Measurements from ENCODE around the gene CEP44.
A peak's percentile ranks its signal among the peaks of the same experiment; 100 is the strongest.

The CEP44 gene

DNA sequence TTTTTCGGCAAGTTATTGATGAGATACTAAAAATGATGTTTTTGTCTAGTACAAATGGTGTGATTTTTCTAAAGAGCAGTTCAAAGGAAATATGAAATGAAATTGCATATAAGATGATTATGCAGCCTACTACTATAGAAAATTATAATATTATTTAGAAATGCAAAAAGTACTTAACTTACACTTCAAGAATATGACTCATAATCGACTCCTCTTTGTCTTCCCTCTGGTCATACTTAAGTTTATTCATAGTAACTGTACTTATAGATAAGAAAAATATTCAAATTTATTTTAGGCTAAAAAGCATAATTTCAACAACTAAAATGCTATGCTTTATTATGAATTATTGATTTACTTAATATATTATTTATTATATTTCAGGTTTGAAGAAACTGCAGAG is 33.2 kb downstream of the CEP44 start:
- TF ChIP-seq, protein P1, sequence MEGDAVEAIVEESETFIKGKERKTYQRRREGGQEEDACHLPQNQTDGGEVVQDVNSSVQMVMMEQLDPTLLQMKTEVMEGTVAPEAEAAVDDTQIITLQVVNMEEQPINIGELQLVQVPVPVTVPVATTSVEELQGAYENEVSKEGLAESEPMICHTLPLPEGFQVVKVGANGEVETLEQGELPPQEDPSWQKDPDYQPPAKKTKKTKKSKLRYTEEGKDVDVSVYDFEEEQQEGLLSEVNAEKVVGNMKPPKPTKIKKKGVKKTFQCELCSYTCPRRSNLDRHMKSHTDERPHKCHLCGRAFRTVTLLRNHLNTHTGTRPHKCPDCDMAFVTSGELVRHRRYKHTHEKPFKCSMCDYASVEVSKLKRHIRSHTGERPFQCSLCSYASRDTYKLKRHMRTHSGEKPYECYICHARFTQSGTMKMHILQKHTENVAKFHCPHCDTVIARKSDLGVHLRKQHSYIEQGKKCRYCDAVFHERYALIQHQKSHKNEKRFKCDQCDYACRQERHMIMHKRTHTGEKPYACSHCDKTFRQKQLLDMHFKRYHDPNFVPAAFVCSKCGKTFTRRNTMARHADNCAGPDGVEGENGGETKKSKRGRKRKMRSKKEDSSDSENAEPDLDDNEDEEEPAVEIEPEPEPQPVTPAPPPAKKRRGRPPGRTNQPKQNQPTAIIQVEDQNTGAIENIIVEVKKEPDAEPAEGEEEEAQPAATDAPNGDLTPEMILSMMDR (IDR thresholded peaks at IDR 0.05; ENCODE audit: borderline replicate concordance, control extremely low read depth, extremely low read depth, insufficient read depth, missing control alignments): no peak
- in situ Hi-C loops (cut with MboI; ENCODE audit: low sequenced_read_pairs, unreplicated experiment): loop anchor here (10.0 kb wide), 1 partner anchor 92 kb away; no protein-coding TSS in a partner anchor
- DNase-seq (ENCODE audit: low spot score): no peak

- TF ChIP-seq, protein P1 (IDR thresholded peaks at IDR 0.05; ENCODE audit: borderline replicate concordance, control extremely low read depth, extremely low read depth, insufficient read depth, missing control alignments): no peak
- in situ Hi-C loops (cut with MboI; ENCODE audit: low sequenced_read_pairs, unreplicated experiment): loop anchor here (10.0 kb wide), 1 partner anchor 93 kb away; no protein-coding TSS in a partner anchor
- no peak for DNase-seq (ENCODE audit: low spot score)
These were observed 33.8 kb downstream of the CEP44 start for GRCh38 chr4:174317531-174317930.

GRCh38 chr4:174318829-174319764 is 35.4 kb downstream of the CEP44 start:
- TF ChIP-seq, protein P1 (IDR thresholded peaks at IDR 0.05; ENCODE audit: borderline replicate concordance, control extremely low read depth, extremely low read depth, insufficient read depth, missing control alignments): peak; percentile 43
- DNase-seq (ENCODE audit: low spot score): peak; percentile 33
- in situ Hi-C loops (cut with MboI; ENCODE audit: low sequenced_read_pairs, unreplicated experiment): loop anchor here (10.0 kb wide), 1 partner anchor 94 kb away; no protein-coding TSS in a partner anchor

- in situ Hi-C loops (cut with MboI; ENCODE audit: low sequenced_read_pairs, unreplicated experiment): no loop called here
- TF ChIP-seq, protein P1 (IDR thresholded peaks at IDR 0.05; ENCODE audit: borderline replicate concordance, control extremely low read depth, extremely low read depth, insufficient read depth, missing control alignments): no peak
- DNase-seq (ENCODE audit: low spot score): no peak
These were observed 36.9 kb downstream of the CEP44 start for GRCh38 chr4:174320494-174321199.

GRCh38 chr4:174324236-174324635 is 40.5 kb downstream of the CEP44 start:
- TF ChIP-seq, protein P1 (IDR thresholded peaks at IDR 0.05; ENCODE audit: borderline replicate concordance, control extremely low read depth, extremely low read depth, insufficient read depth, missing control alignments): no peak
- in situ Hi-C loops (cut with MboI; ENCODE audit: low sequenced_read_pairs, unreplicated experiment): no loop called here
- DNase-seq (ENCODE audit: low spot score): no peak

GRCh38 chr4:174324725-174325124 is 41.0 kb downstream of the CEP44 start:
- no peak for DNase-seq (ENCODE audit: low spot score)
- in situ Hi-C loops (cut with MboI; ENCODE audit: low sequenced_read_pairs, unreplicated experiment): no loop called here

More at GRCh38 chr4:174324725-174325124, 41.0 kb downstream of the CEP44 start:
- TF ChIP-seq, protein P1 (IDR thresholded peaks at IDR 0.05; ENCODE audit: borderline replicate concordance, control extremely low read depth, extremely low read depth, insufficient read depth, missing control alignments): no peak

Data from GM13976 (cell line).